HFFc6 (cell line): Measurements from ENCODE around the gene ARHGEF17. TPM values are rescaled to one million over a fixed set of nuclear protein-coding genes. Genes with fewer than 3 reads are reported as not detected.
A peak's percentile ranks its signal among the peaks of the same experiment; 100 is the strongest.

ENCODE experiments used
- DNase-seq: peaks from one replicate; pipeline ENCODE4 v3.0.0-alpha.2; 2018
- H3K27ac Mint-ChIP-seq: 2 replicates; pipeline ENCODE4 v1.8.0; 2020; ENCODE audit warnings: mild to moderate bottlenecking, mixed read lengths
- H3K27me3 Mint-ChIP-seq: 2 replicates; pipeline ENCODE4 v1.8.0; 2021; ENCODE audit warnings: mild to moderate bottlenecking, moderate library complexity, mixed read lengths; ENCODE audit not compliant: insufficient read depth
- H3K36me3 Mint-ChIP-seq: 2 replicates; pipeline ENCODE4 v1.8.0; 2021; ENCODE audit warnings: low read depth, mixed read lengths
- H3K4me1 Mint-ChIP-seq: 2 replicates; pipeline ENCODE4 v1.8.0; 2020; ENCODE audit warnings: low read depth, mixed read lengths
- H3K4me3 Mint-ChIP-seq: 2 replicates; pipeline ENCODE4 v1.8.0; 2020; ENCODE audit warnings: mild to moderate bottlenecking, moderate library complexity, mixed read lengths
- H3K9me3 Mint-ChIP-seq: 2 replicates; pipeline ENCODE4 v1.8.0; 2020; ENCODE audit warnings: mild to moderate bottlenecking, mixed read lengths
- total RNA-seq, 6 experiments: library from RNA; stranded (reverse); fragmentation: NEBNext Ultra II Directional; extraction: Animal tissue kit (Norgen Biotek cat#: 25700); gene quantifications; 2 replicates in 1 of 6; 3 replicates in 5 of 6; pipeline ENCODE4 v1.2.3, GENCODE V29; 2021
- TF ChIP-seq, protein P1 (sequence below): fragments of 200-600 bp; sonication (generic); IDR thresholded peaks from 2 replicates; pipeline ENCODE4 v1.5.0; 2021; ENCODE audit warnings: antibody characterized with exemption, mild to moderate bottlenecking

The ARHGEF17 gene
- total RNA-seq, 6 experiments from 2014 or later, result 84.6 to 112 (median 92.1) TPM

DNA sequence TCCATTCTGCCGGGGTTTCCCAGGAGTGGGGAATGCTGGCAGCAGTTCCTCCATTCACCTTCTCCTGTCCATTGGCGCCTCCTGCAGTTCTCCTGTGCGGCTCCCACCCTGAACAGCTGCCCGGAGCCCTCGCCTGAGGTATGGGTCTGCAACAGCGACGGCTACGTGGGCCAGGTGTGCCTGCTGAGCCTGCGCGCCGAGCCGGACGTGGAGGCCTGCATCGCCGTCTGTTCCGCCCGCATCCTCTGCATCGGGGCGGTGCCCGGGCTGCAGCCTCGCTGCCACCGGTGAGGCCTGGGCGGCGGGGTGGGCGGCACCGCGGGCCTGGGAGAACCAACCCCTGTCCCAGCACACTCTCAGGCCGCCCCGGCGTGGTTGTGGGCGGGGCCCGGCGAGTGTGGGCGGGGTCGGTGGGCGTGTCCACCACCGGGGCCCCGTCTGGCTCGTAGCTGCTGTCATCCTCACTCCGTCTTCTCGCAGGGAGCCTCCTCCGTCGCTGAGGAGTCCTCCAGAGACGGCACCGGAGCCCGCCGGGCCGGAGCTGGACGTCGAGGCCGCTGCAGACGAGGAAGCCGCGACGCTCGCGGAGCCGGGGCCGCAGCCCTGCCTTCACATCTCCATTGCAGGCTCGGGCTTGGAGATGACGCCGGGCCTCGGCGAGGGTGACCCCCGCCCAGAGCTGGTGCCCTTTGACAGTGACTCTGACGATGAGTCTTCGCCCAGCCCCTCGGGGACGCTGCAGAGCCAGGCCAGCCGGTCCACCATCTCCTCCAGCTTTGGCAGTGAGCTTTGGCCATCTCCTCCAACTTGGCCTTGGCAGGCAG lies 54.1 kb downstream of the ARHGEF17 start:
- no peaks in the 10 kb centered on the region for H3K9me3 Mint-ChIP-seq
- peaks cover 17% of the 10 kb centered on the region for H3K4me1 Mint-ChIP-seq
- H3K4me3 Mint-ChIP-seq, result no peak overlapping the region

DNA sequence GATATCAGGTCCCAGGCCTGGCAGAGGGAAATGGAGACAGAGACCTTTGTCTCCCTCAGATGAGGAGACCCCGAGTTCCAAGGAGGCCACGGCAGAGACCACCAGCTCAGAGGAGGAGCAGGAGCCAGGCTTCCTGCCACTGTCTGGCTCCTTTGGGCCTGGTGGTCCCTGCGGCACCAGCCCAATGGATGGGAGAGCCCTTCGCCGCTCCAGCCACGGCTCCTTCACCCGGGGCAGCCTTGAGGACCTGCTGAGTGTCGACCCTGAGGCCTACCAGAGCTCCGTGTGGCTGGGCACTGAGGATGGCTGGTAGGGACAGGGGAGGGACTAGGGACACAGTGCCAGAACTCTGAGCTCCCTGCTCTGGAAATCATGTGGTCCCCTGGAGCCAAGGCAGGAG lies 55.1 kb downstream of the ARHGEF17 start:
- Mint-ChIP-seq H3K27me3 (peaks cover 11% of the 10 kb centered on the region), H3K27ac (no peak overlapping the region), H3K9me3 (no peaks in the 10 kb centered on the region), H3K4me1 (peaks cover 9% of the 10 kb centered on the region), H3K36me3 (peaks cover 26% of the 10 kb centered on the region), H3K4me3 (no peak overlapping the region)
- no peak for DNase-seq
- TF ChIP-seq, protein P1, sequence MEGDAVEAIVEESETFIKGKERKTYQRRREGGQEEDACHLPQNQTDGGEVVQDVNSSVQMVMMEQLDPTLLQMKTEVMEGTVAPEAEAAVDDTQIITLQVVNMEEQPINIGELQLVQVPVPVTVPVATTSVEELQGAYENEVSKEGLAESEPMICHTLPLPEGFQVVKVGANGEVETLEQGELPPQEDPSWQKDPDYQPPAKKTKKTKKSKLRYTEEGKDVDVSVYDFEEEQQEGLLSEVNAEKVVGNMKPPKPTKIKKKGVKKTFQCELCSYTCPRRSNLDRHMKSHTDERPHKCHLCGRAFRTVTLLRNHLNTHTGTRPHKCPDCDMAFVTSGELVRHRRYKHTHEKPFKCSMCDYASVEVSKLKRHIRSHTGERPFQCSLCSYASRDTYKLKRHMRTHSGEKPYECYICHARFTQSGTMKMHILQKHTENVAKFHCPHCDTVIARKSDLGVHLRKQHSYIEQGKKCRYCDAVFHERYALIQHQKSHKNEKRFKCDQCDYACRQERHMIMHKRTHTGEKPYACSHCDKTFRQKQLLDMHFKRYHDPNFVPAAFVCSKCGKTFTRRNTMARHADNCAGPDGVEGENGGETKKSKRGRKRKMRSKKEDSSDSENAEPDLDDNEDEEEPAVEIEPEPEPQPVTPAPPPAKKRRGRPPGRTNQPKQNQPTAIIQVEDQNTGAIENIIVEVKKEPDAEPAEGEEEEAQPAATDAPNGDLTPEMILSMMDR, result no peak

More for the DNA sequence above, 54.1 kb downstream of the ARHGEF17 start:
- Mint-ChIP-seq H3K27me3 (peaks cover 11% of the 10 kb centered on the region), H3K27ac (peak overlapping the region; percentile 26; the same call in 1 of the 2 replicates), H3K36me3 (peaks cover 26% of the 10 kb centered on the region)
- TF ChIP-seq, protein P1, result no peak
- DNase-seq, result no peak

DNA sequence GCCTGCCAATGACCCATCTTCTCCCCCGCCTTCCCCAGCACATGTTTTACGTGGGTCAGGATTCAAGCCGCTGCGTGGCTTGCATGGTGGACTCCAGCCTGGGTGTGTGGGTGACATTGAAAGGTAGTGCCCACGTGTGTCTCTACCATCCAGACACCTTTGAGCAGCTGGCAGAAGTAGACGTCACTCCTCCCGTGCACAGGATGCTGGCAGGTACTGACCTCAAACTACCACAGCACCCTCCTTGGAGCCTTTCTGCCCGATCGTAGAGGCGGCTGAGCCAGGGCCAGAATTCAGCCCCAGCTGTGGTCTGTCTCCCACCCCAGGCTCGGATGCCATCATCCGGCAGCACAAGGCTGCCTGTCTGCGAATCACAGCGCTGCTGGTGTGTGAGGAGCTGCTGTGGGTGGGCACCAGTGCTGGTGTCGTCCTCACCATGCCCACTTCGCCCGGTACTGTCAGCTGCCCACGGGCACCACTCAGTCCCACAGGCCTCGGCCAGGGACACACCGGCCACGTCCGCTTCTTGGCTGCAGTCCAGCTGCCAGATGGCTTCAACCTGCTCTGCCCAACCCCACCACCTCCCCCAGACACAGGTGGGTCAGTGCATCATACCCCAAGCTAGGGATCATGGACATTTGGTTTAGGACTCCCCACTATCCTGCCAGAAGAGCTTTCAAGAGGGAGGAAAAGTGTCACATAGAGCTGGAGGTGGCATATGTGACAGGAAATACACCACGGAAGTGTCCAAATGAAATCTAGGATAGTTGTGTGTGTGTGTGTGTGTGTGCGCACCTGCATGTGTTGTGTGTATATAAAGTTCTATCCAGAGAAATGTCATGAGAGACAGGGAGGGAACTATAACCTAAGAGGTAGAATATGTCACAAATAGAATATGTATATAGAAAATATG lies 57.5 kb downstream of the ARHGEF17 start:
- TF ChIP-seq, protein P1, result no peak

DNA sequence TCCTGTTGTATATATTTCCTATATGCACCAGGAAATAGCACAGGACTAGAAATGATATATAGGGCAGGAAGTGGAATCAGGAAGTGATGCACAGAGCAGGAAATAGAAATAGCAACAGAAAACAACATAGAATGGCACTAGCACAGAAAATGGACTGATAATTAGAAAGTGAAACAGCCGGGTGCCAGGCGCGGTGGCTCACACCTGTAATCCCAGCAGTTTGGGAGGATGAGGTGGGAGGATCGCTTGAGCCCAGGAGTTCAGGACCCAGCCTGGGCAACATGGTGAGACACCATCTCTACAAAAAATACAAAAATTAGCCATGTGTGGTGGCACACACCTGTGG lies 58.2 kb downstream of the ARHGEF17 start:
- no peak for DNase-seq
- Mint-ChIP-seq H3K4me1 (no peaks in the 10 kb centered on the region; the same call in 1 of the 2 replicates), H3K36me3 (peaks cover 20% of the 10 kb centered on the region), H3K4me3 (no peak overlapping the region), H3K27ac (no peak overlapping the region; the same call in 1 of the 2 replicates), H3K9me3 (no peaks in the 10 kb centered on the region), H3K27me3 (peaks cover 15% of the 10 kb centered on the region)
- TF ChIP-seq, protein P1, result no peak

More for the DNA sequence above, 57.5 kb downstream of the ARHGEF17 start:
- no peak overlapping the region for H3K4me3 Mint-ChIP-seq
- no peak overlapping the region; the same call in 1 of the 2 replicates for H3K27ac Mint-ChIP-seq
- peaks cover 9% of the 10 kb centered on the region for H3K27me3 Mint-ChIP-seq
- H3K9me3 Mint-ChIP-seq, result no peaks in the 10 kb centered on the region
- H3K4me1 Mint-ChIP-seq, result no peaks in the 10 kb centered on the region
- DNase-seq, result no peak
- peaks cover 26% of the 10 kb centered on the region for H3K36me3 Mint-ChIP-seq

DNA sequence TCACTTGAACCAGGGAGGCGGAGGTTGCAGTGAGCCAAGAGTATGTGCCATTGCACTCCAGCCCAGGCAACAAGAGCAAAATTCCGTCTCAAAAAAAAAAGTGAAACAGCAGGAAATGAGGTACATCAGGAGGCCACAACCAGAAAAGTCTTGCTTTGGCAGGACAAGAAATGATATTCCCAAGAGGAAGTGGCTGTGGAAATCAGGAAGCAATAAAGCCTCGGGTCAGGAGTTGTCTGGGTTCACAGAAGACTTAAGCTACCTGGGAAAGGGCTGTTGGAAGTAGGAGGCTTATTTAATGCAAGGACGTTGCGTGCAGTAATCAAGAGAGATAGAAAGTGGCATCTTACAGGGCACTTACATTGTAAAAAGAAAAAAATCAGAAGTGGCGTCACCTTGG lies 58.9 kb downstream of the ARHGEF17 start:
- Mint-ChIP-seq H3K27ac (no peak overlapping the region), H3K27me3 (peaks cover 20% of the 10 kb centered on the region), H3K9me3 (no peaks in the 10 kb centered on the region), H3K36me3 (peaks cover 17% of the 10 kb centered on the region), H3K4me1 (peaks cover 7% of the 10 kb centered on the region; the same call in 1 of the 2 replicates), H3K4me3 (no peak overlapping the region)
- TF ChIP-seq, protein P1, result no peak
- no peak for DNase-seq
